BLaER1 (cell line): ENCODE data around the gene HECW1.
A peak's percentile ranks its signal among the peaks of the same experiment; 100 is the strongest.

ENCODE experiments used
- H3K27ac ChIP-seq: shearing (Covaris generic); formaldehyde crosslinking; 2 replicates; pipeline ENCODE4 v1.8.1; 2022
- H3K27me3 ChIP-seq: shearing (Covaris generic); formaldehyde crosslinking; 2 replicates; pipeline ENCODE4 v1.8.1; 2022
- H3K36me3 ChIP-seq: shearing (Covaris generic); formaldehyde crosslinking; 2 replicates; pipeline ENCODE4 v1.8.1; 2022
- H3K4me1 ChIP-seq: shearing (Covaris generic); formaldehyde crosslinking; 2 replicates; pipeline ENCODE4 v1.8.1; 2022
- H3K4me2 ChIP-seq: shearing (Covaris generic); formaldehyde crosslinking; 2 replicates; pipeline ENCODE4 v1.8.1; 2022
- H3K4me3 ChIP-seq: shearing (Covaris generic); formaldehyde crosslinking; 2 replicates; pipeline ENCODE4 v1.8.1; 2022
- H3K9ac ChIP-seq: shearing (Covaris generic); formaldehyde crosslinking; 2 replicates; pipeline ENCODE4 v1.8.1; 2022
- H3K9me3 ChIP-seq: shearing (Covaris generic); formaldehyde crosslinking; 2 replicates; pipeline ENCODE4 v1.8.1; 2022
- H4K20me1 ChIP-seq: shearing (Covaris generic); formaldehyde crosslinking; 2 replicates; pipeline ENCODE4 v1.8.1; 2022
- Cebpa-rat ChIP-seq: shearing (Covaris generic); IDR thresholded peaks from 2 replicates; pipeline ENCODE4 v1.8.1; 2022

Gene HECW1

GRCh38 chr7:43234968-43235367, 122.5 kb downstream of the HECW1 start:
- H4K20me1 ChIP-seq, result no peaks in the 10 kb centered on the region
- TF ChIP-seq Cebpa-rat, result no peak
- no peak overlapping the region for H3K27ac ChIP-seq
- peaks cover 18% of the 10 kb centered on the region for H3K4me1 ChIP-seq
- H3K9ac ChIP-seq, result no peak overlapping the region
- no peaks in the 10 kb centered on the region for H3K27me3 ChIP-seq
- peaks cover 6% of the 10 kb centered on the region; the same call in 1 of the 2 replicates for H3K9me3 ChIP-seq
- H3K4me3 ChIP-seq, result no peak overlapping the region
- no peak overlapping the region for H3K4me2 ChIP-seq
- H3K36me3 ChIP-seq, result no peaks in the 10 kb centered on the region

GRCh38 chr7:43240565-43240964, 128.1 kb downstream of the HECW1 start:
- Histone ChIP-seq H3K4me3 (no peak overlapping the region), H3K9me3 (no peaks in the 10 kb centered on the region), H3K36me3 (no peaks in the 10 kb centered on the region; the same call in 1 of the 2 replicates), H3K9ac (no peak overlapping the region), H3K27me3 (no peaks in the 10 kb centered on the region), H3K27ac (no peak overlapping the region), H4K20me1 (no peaks in the 10 kb centered on the region), H3K4me1 (peaks cover 31% of the 10 kb centered on the region), H3K4me2 (no peak overlapping the region)
- no peak for TF ChIP-seq Cebpa-rat

GRCh38 chr7:43242628-43243255, 130.3 kb downstream of the HECW1 start:
- Histone ChIP-seq H3K27me3 (no peaks in the 10 kb centered on the region), H3K9me3 (no peaks in the 10 kb centered on the region), H3K36me3 (no peaks in the 10 kb centered on the region; the same call in 1 of the 2 replicates), H3K4me3 (no peak overlapping the region), H4K20me1 (no peaks in the 10 kb centered on the region), H3K4me1 (peaks cover 49% of the 10 kb centered on the region), H3K9ac (no peak overlapping the region), H3K4me2 (no peak overlapping the region), H3K27ac (no peak overlapping the region)
- no peak for TF ChIP-seq Cebpa-rat

DNA sequence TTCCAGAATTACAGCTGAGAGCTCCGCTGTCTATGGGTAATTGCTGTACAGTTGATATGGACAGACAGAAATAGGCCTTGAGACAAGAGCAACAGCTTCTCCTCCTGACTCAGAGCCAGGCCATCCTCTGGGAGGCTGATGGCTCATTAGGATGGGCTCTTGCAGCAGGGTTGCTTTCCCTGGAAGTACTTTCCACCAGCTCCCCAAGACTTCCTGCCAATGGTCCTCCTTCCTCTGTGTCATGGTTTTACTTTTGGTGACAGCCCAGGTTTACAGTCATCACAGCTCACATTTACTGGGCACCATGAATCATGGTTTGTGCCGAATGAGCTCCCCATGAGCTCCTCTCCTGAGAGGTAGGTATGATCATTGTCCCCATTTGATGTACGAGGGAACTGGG, 131.8 kb downstream of the HECW1 start:
- Histone ChIP-seq H3K36me3 (no peaks in the 10 kb centered on the region; the same call in 1 of the 2 replicates), H3K9ac (no peak overlapping the region), H3K9me3 (no peaks in the 10 kb centered on the region), H3K27ac (no peak overlapping the region), H3K4me3 (no peak overlapping the region), H3K4me1 (peaks cover 49% of the 10 kb centered on the region), H3K27me3 (no peaks in the 10 kb centered on the region), H4K20me1 (no peaks in the 10 kb centered on the region), H3K4me2 (peak overlapping the region; percentile 43)
- no peak for TF ChIP-seq Cebpa-rat

DNA sequence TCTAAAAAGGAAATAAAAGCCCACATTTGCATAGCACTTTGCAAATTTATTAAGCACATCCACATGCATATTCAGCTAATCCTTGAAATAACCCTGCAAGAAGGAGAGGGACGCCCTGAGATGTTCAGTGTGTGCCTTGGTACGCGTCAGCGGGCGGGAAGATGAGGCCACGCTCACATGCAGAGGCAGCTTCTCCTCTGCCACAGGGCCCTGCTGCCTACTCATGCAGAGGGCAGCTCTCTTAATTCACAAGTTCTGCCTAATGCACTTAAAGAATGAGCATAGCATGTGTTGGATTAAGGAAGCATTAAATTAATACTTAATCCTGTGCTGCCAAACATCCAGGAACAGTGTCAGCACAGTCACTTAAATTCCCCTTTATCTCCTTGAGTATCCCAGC, 132.3 kb downstream of the HECW1 start:
- H3K27ac ChIP-seq, result no peak overlapping the region
- no peak for TF ChIP-seq Cebpa-rat
- no peaks in the 10 kb centered on the region for H3K27me3 ChIP-seq
- no peaks in the 10 kb centered on the region; the same call in 1 of the 2 replicates for H3K36me3 ChIP-seq
- no peaks in the 10 kb centered on the region for H4K20me1 ChIP-seq
- no peaks in the 10 kb centered on the region for H3K9me3 ChIP-seq
- H3K4me1 ChIP-seq, result peaks cover 49% of the 10 kb centered on the region
- peak overlapping the region; percentile 43 for H3K4me2 ChIP-seq
- H3K4me3 ChIP-seq, result no peak overlapping the region
- H3K9ac ChIP-seq, result no peak overlapping the region

- no peak overlapping the region for H3K27ac ChIP-seq
- TF ChIP-seq Cebpa-rat, result no peak
- peaks cover 33% of the 10 kb centered on the region for H3K4me1 ChIP-seq
- no peak overlapping the region for H3K9ac ChIP-seq
- no peak overlapping the region for H3K4me3 ChIP-seq
- no peaks in the 10 kb centered on the region for H3K27me3 ChIP-seq
- no peaks in the 10 kb centered on the region; the same call in 1 of the 2 replicates for H3K36me3 ChIP-seq
- no peaks in the 10 kb centered on the region for H4K20me1 ChIP-seq
- H3K9me3 ChIP-seq, result no peaks in the 10 kb centered on the region
- H3K4me2 ChIP-seq, result no peak overlapping the region
Measured at GRCh38 chr7:43247757-43248156, 135.3 kb downstream of the HECW1 start.

DNA sequence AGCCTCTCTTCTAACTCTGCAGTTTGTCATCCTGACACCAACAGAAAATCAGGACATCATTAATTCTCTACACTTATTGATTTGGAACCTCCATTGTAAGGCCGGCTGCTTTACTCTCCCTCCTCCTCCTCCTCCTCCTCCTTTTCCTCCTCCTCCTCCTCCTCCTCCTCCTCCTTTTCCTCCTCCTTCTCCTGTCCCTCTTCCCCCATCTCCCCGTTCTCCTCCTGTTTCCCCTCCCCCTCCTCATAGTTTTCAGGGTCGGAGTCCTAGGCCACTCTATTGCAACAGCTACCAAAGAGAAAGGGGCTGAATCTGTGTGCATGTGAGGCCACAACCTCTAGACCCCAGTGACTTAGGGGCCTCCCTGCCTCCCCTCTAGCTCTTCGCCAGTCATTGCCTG, 136.1 kb downstream of the HECW1 start:
- Histone ChIP-seq H3K36me3 (no peaks in the 10 kb centered on the region; the same call in 1 of the 2 replicates), H3K9ac (no peak overlapping the region), H3K4me1 (peaks cover 33% of the 10 kb centered on the region), H3K4me3 (no peak overlapping the region), H3K9me3 (no peaks in the 10 kb centered on the region), H3K4me2 (no peak overlapping the region), H3K27ac (no peak overlapping the region), H4K20me1 (no peaks in the 10 kb centered on the region), H3K27me3 (no peaks in the 10 kb centered on the region)
- no peak for TF ChIP-seq Cebpa-rat

- H3K27me3 ChIP-seq, result no peaks in the 10 kb centered on the region
- H3K36me3 ChIP-seq, result no peaks in the 10 kb centered on the region
- H3K4me3 ChIP-seq, result no peak overlapping the region
- no peak for TF ChIP-seq Cebpa-rat
- H3K9me3 ChIP-seq, result no peaks in the 10 kb centered on the region
- H3K4me2 ChIP-seq, result no peak overlapping the region
- H3K27ac ChIP-seq, result no peak overlapping the region
- no peak overlapping the region for H3K9ac ChIP-seq
- peaks cover 32% of the 10 kb centered on the region for H3K4me1 ChIP-seq
- no peaks in the 10 kb centered on the region for H4K20me1 ChIP-seq
Measured at GRCh38 chr7:43248961-43249822, 136.7 kb downstream of the HECW1 start.

GRCh38 chr7:43249823-43250145, 137.3 kb downstream of the HECW1 start:
- no peaks in the 10 kb centered on the region for H4K20me1 ChIP-seq
- no peak overlapping the region for H3K27ac ChIP-seq
- TF ChIP-seq Cebpa-rat, result no peak
- H3K4me2 ChIP-seq, result no peak overlapping the region
- H3K4me1 ChIP-seq, result peaks cover 26% of the 10 kb centered on the region
- H3K36me3 ChIP-seq, result no peaks in the 10 kb centered on the region
- H3K4me3 ChIP-seq, result no peak overlapping the region
- H3K27me3 ChIP-seq, result no peaks in the 10 kb centered on the region
- no peaks in the 10 kb centered on the region for H3K9me3 ChIP-seq
- H3K9ac ChIP-seq, result no peak overlapping the region
